SH-SY5Y (cell line): ENCODE measurements around the gene PACS1.

Experiments
- GATA2 ChIP-seq: IDR thresholded peaks from 2 replicates; pipeline ENCODE4 v1.6.1; 2011; ENCODE audit warnings: mild to moderate bottlenecking, low read depth, low read length
- GATA3 ChIP-seq: IDR thresholded peaks from 2 replicates; pipeline ENCODE4 v1.6.1; 2011; ENCODE audit warnings: low read depth, mild to moderate bottlenecking, low read length, moderate library complexity

Gene PACS1

GRCh38 chr11:66069715-66070603 lies at the start of gene PACS1:
Gene PACS1 (plus strand): TSS chr11:66070272. CDS start chr11:66070487, 215 bp downstream.
- TF ChIP-seq GATA2 (no peak), GATA3 (no peak)

- no peak for TF ChIP-seq GATA3
- no peak for TF ChIP-seq GATA2
These were observed 49.3 kb upstream of the PACS1 start for GRCh38 chr11:66020618-66021357.

GRCh38 chr11:66022401-66023185 lies 47.5 kb upstream of the PACS1 start:
- TF ChIP-seq GATA2 (no peak), GATA3 (no peak)

GRCh38 chr11:66026017-66026529 lies 44.0 kb upstream of the PACS1 start, which contains the start of gene CATSPER1:
Gene CATSPER1 (minus strand): TSS chr11:66026479. CDS start chr11:66026379, 100 bp downstream.
- TF ChIP-seq GATA3 (no peak), GATA2 (no peak)

- TF ChIP-seq GATA3 (no peak), GATA2 (no peak)
These were observed 36.9 kb upstream of the PACS1 start for GRCh38 chr11:66032957-66033735.

- TF ChIP-seq GATA3, result no peak
- TF ChIP-seq GATA2, result no peak
These were observed 34.3 kb upstream of the PACS1 start for GRCh38 chr11:66035653-66036333.

- no peak for TF ChIP-seq GATA2
- no peak for TF ChIP-seq GATA3
These were observed 33.8 kb upstream of the PACS1 start for GRCh38 chr11:66036334-66036710.

- TF ChIP-seq GATA3, result no peak
- no peak for TF ChIP-seq GATA2
These were observed 32.7 kb upstream of the PACS1 start for GRCh38 chr11:66037327-66037726.

- TF ChIP-seq GATA3 (no peak), GATA2 (no peak)
These were observed 30.3 kb upstream of the PACS1 start for GRCh38 chr11:66039765-66040164.

- TF ChIP-seq GATA3 (no peak), GATA2 (no peak)
These were observed 27.7 kb upstream of the PACS1 start for GRCh38 chr11:66042227-66042995.

- TF ChIP-seq GATA2, result no peak
These were observed 26.8 kb upstream of the PACS1 start for GRCh38 chr11:66042996-66043906.
